NCI-H146 treated with DMSO at 0.1 percent for 48 hours (cell line): ENCODE data around the gene DOCK4.
A peak's percentile ranks its signal among the peaks of the same experiment; 100 is the strongest.
"Not testable (repeated sequence)": the region's sequence is repeated elsewhere in the genome, so short reads cannot be mapped to it uniquely, and the experiment has no call there.

Experiments
- DNase-seq: peaks from one replicate; lab custom pipeline; 2025; ENCODE audit not compliant: unreplicated experiment; lab: John Stamatoyannopoulos, UW

Gene DOCK4, protein sequence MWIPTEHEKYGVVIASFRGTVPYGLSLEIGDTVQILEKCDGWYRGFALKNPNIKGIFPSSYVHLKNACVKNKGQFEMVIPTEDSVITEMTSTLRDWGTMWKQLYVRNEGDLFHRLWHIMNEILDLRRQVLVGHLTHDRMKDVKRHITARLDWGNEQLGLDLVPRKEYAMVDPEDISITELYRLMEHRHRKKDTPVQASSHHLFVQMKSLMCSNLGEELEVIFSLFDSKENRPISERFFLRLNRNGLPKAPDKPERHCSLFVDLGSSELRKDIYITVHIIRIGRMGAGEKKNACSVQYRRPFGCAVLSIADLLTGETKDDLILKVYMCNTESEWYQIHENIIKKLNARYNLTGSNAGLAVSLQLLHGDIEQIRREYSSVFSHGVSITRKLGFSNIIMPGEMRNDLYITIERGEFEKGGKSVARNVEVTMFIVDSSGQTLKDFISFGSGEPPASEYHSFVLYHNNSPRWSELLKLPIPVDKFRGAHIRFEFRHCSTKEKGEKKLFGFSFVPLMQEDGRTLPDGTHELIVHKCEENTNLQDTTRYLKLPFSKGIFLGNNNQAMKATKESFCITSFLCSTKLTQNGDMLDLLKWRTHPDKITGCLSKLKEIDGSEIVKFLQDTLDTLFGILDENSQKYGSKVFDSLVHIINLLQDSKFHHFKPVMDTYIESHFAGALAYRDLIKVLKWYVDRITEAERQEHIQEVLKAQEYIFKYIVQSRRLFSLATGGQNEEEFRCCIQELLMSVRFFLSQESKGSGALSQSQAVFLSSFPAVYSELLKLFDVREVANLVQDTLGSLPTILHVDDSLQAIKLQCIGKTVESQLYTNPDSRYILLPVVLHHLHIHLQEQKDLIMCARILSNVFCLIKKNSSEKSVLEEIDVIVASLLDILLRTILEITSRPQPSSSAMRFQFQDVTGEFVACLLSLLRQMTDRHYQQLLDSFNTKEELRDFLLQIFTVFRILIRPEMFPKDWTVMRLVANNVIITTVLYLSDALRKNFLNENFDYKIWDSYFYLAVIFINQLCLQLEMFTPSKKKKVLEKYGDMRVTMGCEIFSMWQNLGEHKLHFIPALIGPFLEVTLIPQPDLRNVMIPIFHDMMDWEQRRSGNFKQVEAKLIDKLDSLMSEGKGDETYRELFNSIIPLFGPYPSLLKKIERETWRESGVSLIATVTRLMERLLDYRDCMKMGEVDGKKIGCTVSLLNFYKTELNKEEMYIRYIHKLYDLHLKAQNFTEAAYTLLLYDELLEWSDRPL (N-terminal part only)

DNA sequence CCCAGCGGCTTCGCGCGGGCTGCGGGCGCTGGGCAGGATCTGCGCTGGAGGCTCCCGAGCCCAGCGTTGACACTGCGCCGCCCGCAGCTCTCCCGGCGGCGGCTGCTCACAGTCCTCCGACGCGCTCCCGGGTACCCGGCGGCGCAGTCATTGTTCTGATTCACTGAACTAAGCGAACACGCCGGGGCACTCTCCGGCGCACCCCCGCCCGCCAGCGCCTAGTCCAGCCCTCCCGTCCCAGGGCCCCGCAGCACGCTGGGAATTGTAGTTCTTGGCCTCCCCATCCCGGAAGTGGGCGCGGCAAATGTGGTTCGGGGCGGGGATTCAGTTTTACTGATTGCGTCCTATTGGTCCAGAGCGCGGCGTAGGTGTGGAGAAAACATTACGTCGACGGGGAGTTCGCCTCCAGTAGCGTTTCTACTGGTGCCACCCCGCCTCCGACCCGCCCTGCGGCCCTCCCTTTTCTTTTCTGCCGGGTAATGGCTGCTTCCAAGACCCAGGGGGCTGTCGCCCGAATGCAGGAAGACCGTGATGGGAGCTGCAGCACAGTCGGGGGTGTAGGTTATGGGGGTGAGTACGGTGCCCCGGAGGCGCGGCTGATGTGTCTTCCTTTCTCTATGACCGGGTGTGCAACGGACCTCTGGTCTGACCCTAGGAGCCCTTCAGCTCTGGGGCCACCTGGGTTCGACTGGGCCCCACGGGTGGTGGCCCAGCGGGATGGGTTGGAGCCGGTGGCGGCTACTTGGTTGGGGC, at the start of gene DOCK4, which contains the start of gene ZNF277:
Gene DOCK4 (minus strand): TSS at position 162 of the 753 bp plus-strand sequence. CDS start 261 bp downstream, outside the sequence.
Gene ZNF277 (plus strand): TSS at position 458 of the 753 bp plus-strand sequence. CDS start 22 bp downstream, at position 480.
- peak; percentile 98 for DNase-seq

DNA sequence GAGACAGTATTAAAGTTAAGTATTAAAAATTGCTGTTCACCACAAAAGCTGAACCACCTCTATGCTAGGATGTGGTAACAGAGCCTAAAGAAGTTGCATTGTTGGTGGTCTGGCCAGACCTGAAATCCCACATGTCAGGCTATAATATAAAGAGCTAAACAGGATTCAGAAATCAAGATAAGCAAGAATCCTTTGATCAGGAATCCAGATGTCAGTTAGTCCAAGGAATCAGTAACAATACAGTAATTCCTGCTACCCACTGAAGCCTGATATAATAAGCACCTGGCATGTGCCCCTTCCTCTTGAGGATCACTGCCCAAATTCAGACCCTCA, 49.2 kb upstream of the DOCK4 start:
- DNase-seq: no peak

DNA sequence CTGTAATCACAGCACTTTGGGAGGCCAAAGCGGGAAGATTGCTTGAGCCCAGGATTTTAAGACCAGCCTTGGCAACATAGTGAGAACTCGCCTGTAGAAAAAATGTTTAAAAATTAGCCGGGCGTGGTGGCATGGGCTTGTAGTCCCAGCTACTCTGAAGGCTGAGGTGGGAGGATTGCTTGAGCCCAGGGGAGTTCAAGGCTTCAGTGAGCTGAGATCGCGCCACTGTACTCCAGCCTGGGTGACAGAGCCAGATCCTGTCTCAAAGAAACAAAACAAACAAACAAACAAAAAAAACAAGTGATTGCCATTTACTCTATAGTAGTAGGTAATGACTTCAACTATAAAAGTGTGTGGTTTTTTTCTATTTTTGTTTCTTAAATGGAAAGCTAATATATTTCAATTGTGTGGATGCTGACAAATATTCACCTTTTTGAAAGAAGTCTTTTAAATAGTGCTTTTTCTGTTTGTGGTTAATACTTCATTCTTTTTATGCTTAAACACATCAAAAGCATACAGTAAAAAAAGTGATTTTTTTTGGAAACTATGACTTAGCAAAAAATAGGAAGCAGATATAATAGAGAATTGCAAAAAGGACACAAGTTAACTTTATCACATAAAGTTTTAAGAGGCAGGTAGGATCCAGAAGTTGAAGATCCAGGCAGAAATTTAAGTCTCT, 48.6 kb upstream of the DOCK4 start:
- no peak for DNase-seq

DNA sequence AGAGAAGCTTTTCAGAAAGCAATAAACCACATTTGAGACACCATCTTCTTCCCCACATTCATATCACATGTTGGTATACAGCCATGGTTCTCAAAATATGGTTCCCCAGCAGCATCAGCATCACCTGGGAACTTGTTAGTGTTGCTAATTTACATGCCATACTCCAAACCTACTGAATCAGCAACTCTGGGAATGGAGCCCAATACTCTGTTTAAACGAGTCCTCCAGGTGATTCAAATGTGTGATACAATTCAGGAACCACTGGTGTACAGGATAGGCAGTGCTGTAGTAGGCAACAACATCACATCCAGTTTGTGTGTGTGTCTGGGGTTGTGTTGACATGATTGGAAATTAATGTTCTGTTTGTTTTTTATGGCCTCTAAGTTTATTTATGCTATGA, 48.0 kb upstream of the DOCK4 start:
- DNase-seq: no peak

DNA sequence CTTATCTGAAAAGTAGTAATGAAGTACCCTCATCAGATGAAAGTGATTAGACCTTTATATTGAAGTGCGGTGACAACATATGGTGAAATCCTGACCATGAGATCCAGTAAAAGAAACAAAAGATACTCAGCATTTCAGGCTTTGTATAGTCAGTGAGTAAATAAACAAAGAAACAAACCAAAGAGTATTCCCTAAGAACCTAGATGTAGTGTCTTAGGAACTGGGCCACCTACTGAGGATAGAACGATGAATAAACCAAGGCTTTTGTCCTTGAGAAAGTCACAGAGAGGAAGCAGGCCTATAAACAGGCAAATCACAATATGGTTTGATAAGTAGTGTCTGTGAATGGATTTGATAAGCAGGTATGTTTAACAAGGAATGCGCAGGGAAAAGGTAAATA, 46.5 kb upstream of the DOCK4 start:
- no peak for DNase-seq

DNA sequence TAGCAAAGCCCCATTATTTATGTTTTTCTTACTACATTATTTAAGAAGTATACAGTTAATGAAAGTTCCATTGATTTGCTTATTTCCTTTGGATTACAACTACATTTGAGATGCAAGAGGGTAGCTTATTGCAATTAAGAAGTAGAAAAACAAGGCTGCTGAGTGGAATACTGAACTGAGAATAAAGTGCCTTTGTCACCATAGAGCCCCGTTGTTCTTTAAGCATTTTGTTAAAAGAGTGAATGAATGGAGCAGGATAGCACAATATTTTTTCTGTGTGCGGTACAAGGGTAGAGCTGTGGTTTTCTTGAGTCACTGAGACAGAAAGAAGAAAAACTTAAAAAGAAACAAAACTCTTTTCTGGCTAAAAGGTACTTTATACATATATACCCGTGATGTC, 45.9 kb upstream of the DOCK4 start:
- no peak for DNase-seq

DNA sequence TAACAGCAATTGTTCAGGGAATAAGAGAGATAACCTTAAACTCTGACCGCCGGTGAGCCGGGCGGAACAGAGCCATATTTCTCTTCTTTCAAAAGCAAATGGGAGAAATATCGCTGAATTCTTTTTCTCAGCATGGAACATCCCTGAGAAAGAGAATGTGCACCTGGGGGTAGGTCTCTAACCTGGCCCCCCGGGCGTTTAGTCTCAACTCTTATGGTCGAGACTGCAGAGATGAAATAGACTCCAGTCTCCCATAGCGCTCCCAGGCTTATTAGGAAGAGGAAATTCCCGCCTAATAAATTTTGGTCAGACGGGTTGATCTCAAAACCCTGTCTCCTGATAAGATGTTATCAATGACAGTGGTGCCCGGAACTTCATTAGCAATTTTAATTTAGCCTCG, 43.8 kb upstream of the DOCK4 start:
- not testable (repeated sequence) for DNase-seq

DNA sequence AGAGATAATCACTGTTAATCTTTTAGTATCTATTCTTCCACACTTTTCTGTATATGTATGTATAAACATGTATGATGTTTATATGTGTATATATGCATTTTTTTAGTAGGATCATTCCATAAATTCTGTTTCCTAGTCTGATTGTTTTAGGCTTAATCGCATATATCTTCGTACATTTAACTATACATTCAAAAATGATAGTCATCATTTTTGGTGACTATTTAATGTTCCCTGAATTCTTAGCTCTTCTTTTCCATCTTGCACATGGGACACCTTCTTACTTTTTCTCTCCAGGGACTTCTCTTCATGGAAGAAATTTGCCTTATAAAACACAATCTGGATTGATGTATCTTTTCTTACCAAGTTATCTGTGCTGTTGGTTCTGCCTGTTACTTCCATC, 42.4 kb upstream of the DOCK4 start:
- DNase-seq: no peak

DNA sequence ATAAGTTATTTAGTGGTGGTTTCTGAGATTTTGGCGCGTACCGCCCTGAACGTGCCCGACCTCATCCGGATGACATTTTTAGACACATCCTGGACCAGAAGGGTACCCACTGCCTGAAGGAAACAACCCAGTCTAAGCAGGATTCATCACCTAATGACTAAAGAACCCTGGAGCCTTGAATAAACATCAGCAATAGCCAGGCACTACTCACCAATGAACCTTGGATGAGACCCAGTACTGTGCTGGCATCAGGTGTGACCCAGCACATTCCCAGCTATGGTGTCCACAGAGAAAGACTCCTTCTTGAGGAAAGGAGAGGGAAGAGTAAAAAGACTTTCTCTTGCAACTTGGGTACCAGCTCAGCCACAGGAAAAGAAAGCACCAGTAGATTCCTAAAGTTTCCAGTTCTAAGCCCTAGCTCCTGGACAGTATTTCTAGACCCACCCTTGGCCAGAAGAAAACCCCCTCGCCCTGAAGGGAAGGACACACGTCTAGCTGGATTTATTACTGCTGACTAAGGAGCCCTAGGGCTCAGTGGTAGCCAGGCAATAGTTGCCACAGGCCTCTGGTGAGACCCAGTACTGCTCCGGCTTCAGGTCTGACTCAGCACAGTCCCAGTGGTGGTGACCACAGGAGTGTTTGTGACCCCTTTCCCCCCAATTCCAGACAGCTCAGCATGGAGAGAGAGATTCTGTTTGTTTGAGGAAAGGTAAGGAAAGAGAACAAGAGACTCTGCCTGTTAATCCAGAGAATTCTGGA, 32.8 kb upstream of the DOCK4 start:
- DNase-seq: no peak

DNA sequence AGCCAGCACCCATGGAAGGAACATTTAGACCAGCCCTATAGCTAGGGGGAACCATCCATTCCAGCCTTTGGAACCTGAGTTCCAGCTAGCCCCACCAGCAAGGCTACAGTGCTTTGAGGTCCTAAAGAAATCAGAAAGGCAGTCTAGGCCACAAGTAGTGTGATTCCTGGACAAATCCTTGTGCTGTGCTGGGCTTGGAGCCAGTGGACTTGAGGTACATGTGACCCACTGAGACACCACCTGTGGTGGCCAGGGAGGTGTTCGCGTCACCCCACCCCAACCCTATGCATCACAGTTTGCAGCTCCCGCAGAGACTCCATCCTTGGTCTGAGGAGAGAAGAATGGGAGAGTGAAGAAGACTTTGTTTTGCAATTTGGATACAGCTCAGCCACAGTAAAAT, 32.1 kb upstream of the DOCK4 start:
- no peak for DNase-seq

DNA sequence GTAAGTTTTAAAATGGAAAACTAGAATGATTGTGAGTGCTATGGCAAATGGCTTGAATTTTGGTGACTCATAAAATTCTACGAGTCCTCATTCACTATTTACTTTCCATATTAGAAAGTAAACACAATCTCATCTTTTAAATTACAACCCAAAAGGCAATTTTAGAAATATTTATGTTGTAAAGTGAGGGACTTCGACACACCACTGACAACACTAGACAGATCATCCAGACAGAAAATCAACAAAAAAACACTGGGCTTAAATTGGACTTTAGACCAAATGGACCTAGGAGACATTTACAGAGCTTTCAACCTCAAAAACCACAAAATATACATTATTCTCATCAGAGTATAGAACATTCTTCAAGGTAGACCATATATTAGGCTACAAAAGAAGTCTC, 30.4 kb upstream of the DOCK4 start:
- DNase-seq: no peak

DNA sequence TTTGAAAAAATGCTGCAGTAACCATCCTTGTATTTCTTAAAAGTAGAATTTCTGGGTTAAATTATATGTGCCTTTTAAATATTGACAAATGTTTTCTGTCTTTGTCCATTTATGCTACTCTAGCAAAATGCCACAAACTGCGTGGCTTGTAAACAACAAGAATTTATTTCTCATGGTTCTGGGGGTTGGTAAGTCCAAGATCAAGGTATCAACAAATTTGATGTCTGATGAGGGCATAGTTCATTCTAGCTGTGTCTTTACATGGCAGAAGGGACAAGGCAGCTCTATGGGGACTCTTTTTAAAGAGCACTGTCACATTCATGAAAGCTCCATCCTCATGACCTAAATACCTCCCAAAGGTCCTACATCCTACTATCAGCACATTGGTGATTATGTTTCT, 27.9 kb upstream of the DOCK4 start:
- no peak for DNase-seq

DNA sequence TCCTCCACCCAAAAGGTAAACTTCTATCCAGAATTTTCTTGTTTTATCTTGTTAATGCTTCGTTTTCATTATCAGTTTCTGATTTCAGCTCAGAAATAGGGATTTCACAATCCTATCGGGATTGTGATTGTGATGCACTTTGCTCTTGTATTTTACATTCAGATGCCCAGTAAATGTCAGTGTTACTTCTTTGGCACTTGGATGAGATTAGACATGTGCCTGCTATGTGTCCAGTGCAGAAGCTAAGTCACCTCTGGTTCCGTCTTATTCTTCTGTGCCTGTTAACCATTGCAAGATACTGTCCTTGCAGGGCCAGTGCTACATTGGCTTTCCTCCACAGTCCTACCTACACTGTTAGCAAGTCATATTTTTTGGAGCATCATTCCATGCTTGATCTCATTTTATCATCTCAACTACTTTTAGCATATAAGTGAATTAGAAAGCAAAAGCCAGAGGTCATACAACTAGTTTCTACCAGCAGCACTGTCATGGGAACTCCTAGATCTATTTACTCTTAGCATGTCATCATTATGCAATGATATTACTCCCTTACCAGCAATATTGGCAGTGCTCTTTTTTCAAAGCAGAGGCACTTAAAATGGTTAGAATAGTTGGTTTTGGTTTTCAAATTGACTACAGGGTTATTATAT, 27.0 kb upstream of the DOCK4 start:
- DNase-seq: no peak

DNA sequence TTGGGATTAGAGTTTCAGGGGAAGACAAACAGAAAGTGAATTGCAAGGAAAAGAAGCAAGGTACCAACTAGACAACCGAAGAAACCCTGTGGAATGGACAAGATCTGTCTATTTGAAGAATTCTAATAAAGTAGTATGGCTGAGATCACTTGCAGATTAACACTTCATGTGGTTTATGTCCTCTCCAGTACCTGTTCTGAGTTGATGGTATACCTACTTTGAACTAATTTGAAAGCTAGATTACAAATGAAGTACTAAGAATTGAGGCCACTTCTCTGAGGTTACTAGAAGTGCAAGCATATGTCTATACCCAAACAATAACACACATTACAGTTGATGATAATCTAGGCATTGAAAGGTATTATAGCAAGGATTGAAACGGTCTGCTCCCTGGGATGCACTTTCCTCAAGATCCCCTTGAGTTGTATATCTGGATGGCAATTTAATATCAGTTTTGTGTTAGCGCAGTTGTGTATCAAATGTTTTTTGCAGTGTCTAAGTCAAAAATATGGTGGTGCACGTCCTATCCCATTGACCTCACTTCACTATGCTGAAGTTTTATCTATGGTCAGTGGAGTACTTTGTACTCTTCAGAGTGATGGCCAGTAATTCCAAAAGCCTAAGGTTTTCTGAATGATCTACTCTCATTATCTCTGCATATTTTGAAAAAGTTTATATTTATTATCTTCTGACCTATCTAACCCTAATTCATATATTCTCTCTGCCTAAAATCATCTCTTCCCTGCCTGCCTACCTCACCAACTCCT, 26.2 kb upstream of the DOCK4 start:
- no peak for DNase-seq

DNA sequence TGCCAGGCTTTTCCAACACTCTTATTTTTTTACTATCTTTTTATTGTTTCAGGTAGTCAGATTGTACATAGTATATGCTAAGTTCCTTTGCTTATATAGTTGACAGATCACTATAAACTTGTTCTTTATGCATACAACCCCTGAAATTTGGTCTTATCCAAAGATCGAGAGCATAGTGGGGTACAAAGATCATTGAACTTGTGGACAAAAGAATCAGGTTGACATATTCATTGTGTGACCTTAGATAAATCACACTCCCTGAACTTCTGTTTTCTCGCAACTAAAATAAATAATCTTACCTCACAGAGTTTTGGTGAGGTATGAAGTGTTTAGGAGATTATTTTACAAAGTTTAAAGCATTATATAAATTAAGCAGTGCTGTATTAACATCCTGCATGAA, 22.4 kb upstream of the DOCK4 start:
- DNase-seq: no peak

DNA sequence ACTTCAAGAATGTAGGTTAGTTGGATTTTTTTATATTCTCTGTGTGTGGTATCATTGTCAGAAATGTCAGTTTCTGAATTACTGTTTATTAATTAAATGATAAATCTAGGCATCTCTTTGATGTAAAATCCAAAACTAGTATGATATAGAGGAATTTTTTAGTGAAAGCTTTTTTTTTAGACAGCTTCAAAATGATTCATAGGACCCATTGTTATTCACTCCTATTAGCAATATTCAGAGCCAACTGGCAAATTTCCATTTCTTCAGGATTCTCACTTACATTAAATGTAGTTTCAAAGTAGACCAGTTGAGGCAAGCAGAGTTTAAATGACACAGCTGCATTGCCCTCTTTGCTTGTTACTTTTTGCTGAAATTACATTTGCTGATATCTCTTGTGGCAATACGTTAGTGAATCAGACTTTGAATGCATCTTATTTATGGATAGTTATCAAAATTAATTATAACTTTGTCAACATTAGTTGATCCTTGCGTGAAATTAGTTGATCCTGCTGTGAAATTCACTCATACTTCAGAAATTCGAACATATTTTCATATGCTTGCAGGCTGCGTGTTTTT, 20.6 kb upstream of the DOCK4 start:
- DNase-seq: no peak

DNA sequence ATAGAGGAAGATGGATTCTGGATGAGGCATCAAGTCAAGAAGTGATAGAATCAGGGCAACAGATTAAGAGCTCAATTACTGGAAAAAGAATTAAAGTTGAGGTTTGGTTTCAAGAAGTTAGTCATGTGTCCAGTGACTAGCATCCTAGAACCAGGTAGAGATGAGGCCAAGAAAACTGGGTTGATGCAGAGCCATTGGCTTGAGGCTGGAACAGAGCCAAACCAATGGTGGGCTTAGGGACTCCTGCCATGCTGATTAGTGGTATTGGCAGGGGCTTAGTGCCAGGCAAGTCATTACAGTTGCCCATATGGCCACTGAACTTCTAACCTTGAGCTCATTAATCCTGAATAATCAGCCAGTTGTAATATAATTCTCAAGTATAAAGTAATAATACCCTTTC, 18.8 kb upstream of the DOCK4 start:
- no peak for DNase-seq

DNA sequence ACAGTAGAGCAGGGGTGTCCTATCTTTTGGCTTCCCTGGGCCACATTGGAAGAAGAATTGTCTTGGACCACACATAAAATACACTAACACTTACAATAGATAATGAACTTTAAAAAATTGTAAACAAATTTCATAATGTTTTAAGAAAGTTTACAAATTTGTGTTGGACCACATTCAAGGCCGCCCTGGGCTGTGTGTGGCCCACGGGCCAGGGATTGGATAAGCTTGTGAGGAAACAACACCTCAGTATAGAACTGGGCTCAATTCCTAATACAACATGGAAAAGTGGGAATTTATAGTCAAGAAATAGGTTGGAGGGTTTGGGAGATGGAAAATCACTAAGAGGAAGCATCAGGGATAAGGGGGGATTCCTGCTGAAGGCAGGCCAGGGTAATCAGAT, 18.0 kb upstream of the DOCK4 start:
- DNase-seq: no peak
